H9 (cell line): Measurements from ENCODE around the gene GHR. TPM values are rescaled to one million over a fixed set of nuclear protein-coding genes. Genes with fewer than 3 reads are reported as not detected.

Source experiments
- DNase-seq: peaks from one replicate; pipeline ENCODE4 v3.0.0-alpha.2; 2017
- H2AFZ ChIP-seq: one replicate; pipeline ENCODE4 v1.6.1; 2013; ENCODE audit warnings: mild to moderate bottlenecking, low read length, control low read depth, moderate library complexity
- H2AK5ac ChIP-seq: 2 replicates; pipeline ENCODE4 v1.6.1; 2013; ENCODE audit warnings: low read length, control low read depth, mixed read lengths; ENCODE audit not compliant: insufficient read length
- H2BK120ac ChIP-seq: one replicate; pipeline ENCODE4 v1.6.1; 2013; ENCODE audit warnings: low read depth, mild to moderate bottlenecking, low read length, control low read depth, inconsistent platforms; ENCODE audit not compliant: poor library complexity, severe bottlenecking
- H2BK12ac ChIP-seq: 2 replicates; pipeline ENCODE4 v1.6.1; 2013; ENCODE audit warnings: low read length, control low read depth, mixed read lengths, low read depth; ENCODE audit not compliant: insufficient read length
- H2BK15ac ChIP-seq: 2 replicates; pipeline ENCODE4 v1.6.1; 2013; ENCODE audit warnings: low read depth, low read length, control low read depth
- H2BK20ac ChIP-seq: one replicate; pipeline ENCODE4 v1.6.1; 2013; ENCODE audit warnings: low read depth, mild to moderate bottlenecking, low read length, control low read depth, inconsistent platforms; ENCODE audit not compliant: poor library complexity, severe bottlenecking
- H2BK5ac ChIP-seq: 2 replicates; pipeline ENCODE4 v1.6.1; 2013; ENCODE audit warnings: low read length, control low read depth, mixed read lengths; ENCODE audit not compliant: insufficient read length
- H3K14ac ChIP-seq: 2 replicates; pipeline ENCODE4 v1.6.1; 2013; ENCODE audit warnings: low read length, control low read depth; ENCODE audit not compliant: insufficient read depth
- H3K18ac ChIP-seq: 2 replicates; pipeline ENCODE4 v1.6.1; 2013; ENCODE audit warnings: low read depth, mild to moderate bottlenecking, mixed read lengths, low read length, control low read depth; ENCODE audit not compliant: insufficient read length
- H3K23ac ChIP-seq: 2 replicates; pipeline ENCODE4 v1.6.1; 2013; ENCODE audit warnings: low read length, control low read depth, mixed read lengths, low read depth; ENCODE audit not compliant: insufficient read length
- H3K23me2 ChIP-seq: 2 replicates; pipeline ENCODE4 v1.6.1; 2013; ENCODE audit warnings: low read depth, mild to moderate bottlenecking, mixed read lengths, low read length, control low read depth; ENCODE audit not compliant: insufficient read length, poor library complexity, severe bottlenecking
- H3K27ac ChIP-seq: 2 replicates; pipeline ENCODE4 v1.5.1; 2013; ENCODE audit warnings: low read length, control low read depth, mixed read lengths, low read depth; ENCODE audit not compliant: insufficient read length
- H3K27me3 ChIP-seq: 2 replicates; pipeline ENCODE4 v1.6.1; 2013; ENCODE audit warnings: low read length, control low read depth, inconsistent platforms; ENCODE audit not compliant: insufficient read depth
- H3K4ac ChIP-seq: 2 replicates; pipeline ENCODE4 v1.6.1; 2013; ENCODE audit warnings: low read depth, mild to moderate bottlenecking, control low read depth, inconsistent platforms, low read length, moderate library complexity
- H3K4me1 ChIP-seq: 2 replicates; pipeline ENCODE4 v1.6.1; 2013; ENCODE audit warnings: low read length, control low read depth, inconsistent platforms; ENCODE audit not compliant: insufficient read depth
- H3K4me2 ChIP-seq: 2 replicates; pipeline ENCODE4 v1.6.1; 2013; ENCODE audit warnings: low read length, control low read depth, mixed read lengths; ENCODE audit not compliant: insufficient read length, insufficient read depth
- H3K56ac ChIP-seq: 2 replicates; pipeline ENCODE4 v1.6.1; 2013; ENCODE audit warnings: low read depth, mild to moderate bottlenecking, mixed read lengths, low read length, control low read depth; ENCODE audit not compliant: insufficient read length
- H3K79me1 ChIP-seq: 2 replicates; pipeline ENCODE4 v1.6.1; 2013; ENCODE audit warnings: low read depth, mild to moderate bottlenecking, moderate library complexity, low read length, control low read depth, inconsistent platforms; ENCODE audit not compliant: insufficient read depth, poor library complexity, severe bottlenecking
- H3K79me2 ChIP-seq: 2 replicates; pipeline ENCODE4 v1.6.1; 2013; ENCODE audit warnings: low read length, control low read depth, inconsistent platforms; ENCODE audit not compliant: insufficient read depth
- H3K9ac ChIP-seq: 2 replicates; pipeline ENCODE4 v1.6.1; 2013; ENCODE audit warnings: low read length, control low read depth, mixed read lengths; ENCODE audit not compliant: insufficient read length; ENCODE audit errors: extremely low read depth
- H3K9me3 ChIP-seq: one replicate; pipeline ENCODE4 v1.6.1; 2013; ENCODE audit warnings: low read depth, low read length, inconsistent platforms; ENCODE audit not compliant: control insufficient read depth
- H3T11ph ChIP-seq: one replicate; pipeline ENCODE4 v1.6.1; 2013; ENCODE audit warnings: mild to moderate bottlenecking, low read length, control low read depth, inconsistent platforms
- H4K20me1 ChIP-seq: one replicate; pipeline ENCODE4 v1.6.1; 2013; ENCODE audit not compliant: control insufficient read depth, insufficient read length, insufficient read depth
- H4K5ac ChIP-seq: 2 replicates; pipeline ENCODE4 v1.6.1; 2013; ENCODE audit warnings: low read depth, mild to moderate bottlenecking, mixed read lengths, low read length, control low read depth; ENCODE audit not compliant: insufficient read length
- H4K8ac ChIP-seq: replicated peaks from 2 replicates; pipeline ENCODE4 v1.6.1; 2013; ENCODE audit warnings: low read length, control low read depth, mixed read lengths, low read depth; ENCODE audit not compliant: insufficient read length
- H4K91ac ChIP-seq: 2 replicates; pipeline ENCODE4 v1.6.1; 2013; ENCODE audit warnings: low read depth, mild to moderate bottlenecking, moderate library complexity, mixed read lengths, low read length, control low read depth; ENCODE audit not compliant: insufficient read length
- H3K27ac Mint-ChIP-seq, 3 experiments: 2 replicates in 2 of 3; 3 replicates in 1 of 3; pipeline ENCODE4 v1.8.0; 2020 to 2021; ENCODE audit warnings: mixed read lengths in 3 of 3, mild to moderate bottlenecking in 1 of 3, moderate library complexity in 1 of 3
- H3K27me3 Mint-ChIP-seq: 2 replicates; pipeline ENCODE4 v1.8.0; 2021; ENCODE audit warnings: low read depth, mild to moderate bottlenecking, moderate library complexity, mixed read lengths
- H3K36me3 Mint-ChIP-seq, 3 experiments: 2 replicates in 2 of 3; 3 replicates in 1 of 3; pipeline ENCODE4 v1.8.0; 2020 to 2021; ENCODE audit warnings: low read depth in 3 of 3, mixed read lengths in 3 of 3; ENCODE audit not compliant: insufficient read depth in 1 of 3
- H3K4me1 Mint-ChIP-seq, 2 experiments: 2 replicates each; pipeline ENCODE4 v1.8.0; 2020; ENCODE audit warnings: mixed read lengths in 2 of 2
- H3K4me3 Mint-ChIP-seq, 2 experiments: 2 replicates in 1 of 2; 3 replicates in 1 of 2; pipeline ENCODE4 v1.8.0; 2020 to 2021; ENCODE audit warnings: mild to moderate bottlenecking in 2 of 2, mixed read lengths in 2 of 2, moderate library complexity in 1 of 2
- H3K9me3 Mint-ChIP-seq, 2 experiments: 2 replicates in 1 of 2; 3 replicates in 1 of 2; pipeline ENCODE4 v1.8.0; 2020; ENCODE audit warnings: mild to moderate bottlenecking in 2 of 2, mixed read lengths in 2 of 2, moderate library complexity in 1 of 2
- CTCF ChIP-seq: fragments of 200-600 bp; sonication (generic); conservative IDR thresholded peaks from 3 replicates; pipeline ENCODE4 v1.8.0; 2021; ENCODE audit warnings: antibody characterized with exemption, mild to moderate bottlenecking
- WGBS: extraction: QIAGEN DNeasy Blood & Tissue Kit; methylation state at CpG from one replicate; pipeline ENCODE4 v1.1.7; 2013; ENCODE audit warnings: missing lambda C conversion rate, low lambda C conversion rate, mixed read lengths; ENCODE audit not compliant: insufficient read length; ENCODE audit errors: extremely low coverage; 5-methylcytosine and 5-hydroxymethylcytosine counted together
- total RNA-seq: library from RNA; stranded (reverse); gene quantifications from 2 replicates; pipeline ENCODE4 v1.2.1, GENCODE V29; 2021

GHR gene
- total RNA-seq, 1 experiment from 2014 or later: 0.20 TPM

GRCh38 chr5:42720251-42720650 is 297.0 kb downstream of the GHR start:
- H2BK120ac ChIP-seq: no peak overlapping the region
- H3K56ac ChIP-seq: no peak overlapping the region
- no peaks in the 10 kb centered on the region for H3K79me2 ChIP-seq
- no peaks in the 10 kb centered on the region for H3K36me3 Mint-ChIP-seq
- H4K8ac ChIP-seq: no peak overlapping the region
- H3K9me3 ChIP-seq: no peaks in the 10 kb centered on the region
- no peak overlapping the region for H3K23ac ChIP-seq
- H3K23me2 ChIP-seq: no peaks in the 10 kb centered on the region
- H3K27ac ChIP-seq: no peak overlapping the region
- H3K79me1 ChIP-seq: no peaks in the 10 kb centered on the region
- WGBS: no CpG with 5 or more reads among the region's 6 CpGs
- H3K4me1 ChIP-seq: no peaks in the 10 kb centered on the region
- no peak overlapping the region for H4K5ac ChIP-seq
- no peak overlapping the region for H3K14ac ChIP-seq
- H3K4me1 Mint-ChIP-seq: no peaks in the 10 kb centered on the region
- H3K18ac ChIP-seq: no peak overlapping the region
- no peak overlapping the region for H2AK5ac ChIP-seq
- no peak overlapping the region for H2AFZ ChIP-seq
- no peak overlapping the region for H3K4me3 Mint-ChIP-seq
- no peak overlapping the region for H3K4me2 ChIP-seq
- H2BK15ac ChIP-seq: no peak overlapping the region
- no peak for TF ChIP-seq CTCF
- H2BK12ac ChIP-seq: no peak overlapping the region
- H3K9me3 Mint-ChIP-seq: no peaks in the 10 kb centered on the region
- no peak overlapping the region for H4K91ac ChIP-seq
- H3K27ac Mint-ChIP-seq: no peak overlapping the region
- H2BK20ac ChIP-seq: no peak overlapping the region
- H4K20me1 ChIP-seq: no peaks in the 10 kb centered on the region
- no peak for DNase-seq
- no peak overlapping the region for H3K4ac ChIP-seq
- no peak overlapping the region for H3T11ph ChIP-seq
- no peak overlapping the region for H3K9ac ChIP-seq
- no peaks in the 10 kb centered on the region for H3K27me3 ChIP-seq
- H2BK5ac ChIP-seq: no peak overlapping the region
- no peaks in the 10 kb centered on the region for H3K27me3 Mint-ChIP-seq
